Activated CD4-positive, alpha-beta T cell treated with anti-CD3 and anti-CD28 coated beads, Interleukin-2, amount 10 ng/mL, durations not matched to agents 24 days and 14 days (primary cell): Measurements from ENCODE around the gene SUGCT. TPM values are rescaled to one million over a fixed set of nuclear protein-coding genes. Genes with fewer than 3 reads are reported as not detected.
"Not testable (repeated sequence)": the region's sequence is repeated elsewhere in the genome, so short reads cannot be mapped to it uniquely, and the experiment has no call there.

ENCODE experiments used
- DNase-seq: peaks from one replicate; pipeline ENCODE4 v3.0.0; 2022
- H3K27ac Mint-ChIP-seq: one replicate; pipeline ENCODE4 v1.8.0; 2022; ENCODE audit warnings: mild to moderate bottlenecking, mixed read lengths
- H3K27me3 Mint-ChIP-seq: one replicate; pipeline ENCODE4 v1.8.0; 2022; ENCODE audit warnings: mixed read lengths
- H3K36me3 Mint-ChIP-seq: one replicate; pipeline ENCODE4 v1.8.0; 2022; ENCODE audit warnings: low read depth, mild to moderate bottlenecking, mixed read lengths
- H3K4me1 Mint-ChIP-seq: one replicate; pipeline ENCODE4 v1.8.0; 2021; ENCODE audit warnings: mixed read lengths
- H3K4me3 Mint-ChIP-seq: one replicate; pipeline ENCODE4 v1.8.0; 2022; ENCODE audit warnings: mild to moderate bottlenecking, moderate library complexity, mixed read lengths
- H3K9me3 Mint-ChIP-seq: one replicate; pipeline ENCODE4 v1.8.0; 2021; ENCODE audit warnings: mixed read lengths
- intact Hi-C: fragments of 100-400 bp; cut with micrococcal nuclease; formaldehyde crosslinking; loops from one replicate; pipeline ENCODE4 v1.15.1; 2023
- total RNA-seq: library from RNA; stranded (reverse); gene quantifications from 2 replicates; pipeline ENCODE4 v1.2.3, GENCODE V29; 2022

The SUGCT gene
- total RNA-seq, 1 donor from 2014 or later = 0.91 TPM

DNA sequence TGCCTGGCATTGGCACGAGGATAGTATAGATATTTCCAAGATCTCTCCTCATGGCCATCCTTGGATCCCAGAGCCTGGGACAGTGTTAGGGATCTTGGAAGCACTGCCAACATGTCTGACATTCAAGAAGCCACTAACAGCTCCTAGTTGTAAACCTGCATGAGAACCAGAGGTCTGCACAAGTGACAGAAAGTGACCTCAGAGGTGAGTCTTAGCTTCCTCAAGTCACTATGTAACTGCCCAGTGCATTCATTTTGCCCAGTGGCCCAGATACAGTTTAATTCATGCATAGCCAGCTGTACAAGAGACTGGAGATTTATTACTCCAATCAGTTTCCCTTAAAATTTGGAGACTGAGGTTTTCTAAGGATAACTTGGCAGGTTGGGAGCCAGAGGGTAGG, 16.7 kb downstream of the SUGCT start:
- intact Hi-C loops = no loop called here
- Mint-ChIP-seq H3K4me3 (no peak overlapping the region), H3K27ac (no peak overlapping the region), H3K27me3 (no peaks in the 10 kb centered on the region), H3K4me1 (no peaks in the 10 kb centered on the region), H3K9me3 (no peaks in the 10 kb centered on the region), H3K36me3 (no peaks in the 10 kb centered on the region)
- no peak for DNase-seq

DNA sequence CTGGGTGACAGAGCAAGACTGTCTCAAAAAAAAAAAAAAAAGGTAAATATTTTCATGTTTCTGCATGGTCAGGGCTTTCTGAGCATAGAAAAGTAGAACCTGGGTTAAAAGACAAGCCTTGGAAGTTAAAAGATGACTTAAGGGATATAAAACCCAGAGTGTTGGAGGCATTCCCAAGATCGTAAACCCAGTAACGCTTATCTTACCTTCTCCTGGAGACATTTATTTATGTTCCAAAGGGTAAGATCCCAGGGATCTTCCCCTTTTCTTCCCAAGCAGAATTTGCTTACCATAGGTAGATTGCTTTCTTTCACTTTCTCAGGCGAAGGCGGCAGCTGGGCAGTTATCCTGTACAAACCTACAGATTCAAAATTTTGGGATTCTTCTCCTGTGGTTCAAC, 22.2 kb downstream of the SUGCT start:
- DNase-seq = no peak
- H3K27ac Mint-ChIP-seq = no peak overlapping the region
- H3K36me3 Mint-ChIP-seq = no peaks in the 10 kb centered on the region
- intact Hi-C loops = no loop called here
- H3K4me3 Mint-ChIP-seq = no peak overlapping the region
- H3K9me3 Mint-ChIP-seq = no peaks in the 10 kb centered on the region
- no peaks in the 10 kb centered on the region for H3K4me1 Mint-ChIP-seq
- no peaks in the 10 kb centered on the region for H3K27me3 Mint-ChIP-seq

DNA sequence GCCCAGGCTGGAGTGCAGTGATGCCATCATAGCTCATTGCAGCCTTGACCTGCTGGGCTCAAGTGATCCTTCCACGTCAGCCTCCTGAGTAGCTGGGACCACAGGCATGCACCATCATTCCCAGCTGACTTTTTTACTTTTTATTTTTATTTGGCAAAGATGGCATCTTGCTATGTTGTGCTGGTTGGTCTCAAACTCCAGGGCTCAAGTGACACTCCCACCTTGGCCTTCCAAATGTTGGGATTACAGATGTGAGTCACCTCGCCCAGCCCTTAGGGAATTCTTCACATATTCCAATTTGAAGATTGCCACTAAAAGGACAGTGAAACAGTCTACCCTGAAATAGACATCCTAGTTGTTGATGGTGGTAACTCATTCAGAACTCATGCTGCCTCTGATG, 27.7 kb downstream of the SUGCT start:
- DNase-seq = no peak
- intact Hi-C loops = no loop called here
- H3K4me1 Mint-ChIP-seq = no peaks in the 10 kb centered on the region
- H3K4me3 Mint-ChIP-seq = no peak overlapping the region
- no peak overlapping the region for H3K27ac Mint-ChIP-seq
- no peaks in the 10 kb centered on the region for H3K27me3 Mint-ChIP-seq
- H3K36me3 Mint-ChIP-seq = no peaks in the 10 kb centered on the region
- no peaks in the 10 kb centered on the region for H3K9me3 Mint-ChIP-seq

DNA sequence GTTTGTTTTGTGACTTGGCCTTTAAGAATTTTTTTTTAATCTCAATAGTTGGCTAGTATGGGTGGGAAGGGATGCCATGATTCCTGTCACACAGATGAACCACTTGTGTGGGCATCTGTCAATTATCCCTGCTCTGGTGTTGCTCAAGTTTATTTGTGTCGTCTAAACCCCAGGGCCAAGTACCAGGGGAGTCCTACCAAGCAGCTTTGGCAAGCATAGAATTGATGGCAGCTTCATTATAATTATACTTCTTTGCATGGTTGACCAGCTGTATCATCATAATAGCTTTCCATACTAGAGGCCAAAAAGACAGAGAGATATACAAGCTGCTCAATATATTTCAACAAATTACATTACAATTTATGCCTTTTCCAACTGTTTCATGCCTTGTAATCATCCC, 30.4 kb downstream of the SUGCT start:
- intact Hi-C loops = no loop called here
- no peaks in the 10 kb centered on the region for H3K27me3 Mint-ChIP-seq
- no peaks in the 10 kb centered on the region for H3K4me1 Mint-ChIP-seq
- H3K36me3 Mint-ChIP-seq = no peaks in the 10 kb centered on the region
- no peak for DNase-seq
- no peak overlapping the region for H3K27ac Mint-ChIP-seq
- no peak overlapping the region for H3K4me3 Mint-ChIP-seq
- no peaks in the 10 kb centered on the region for H3K9me3 Mint-ChIP-seq

DNA sequence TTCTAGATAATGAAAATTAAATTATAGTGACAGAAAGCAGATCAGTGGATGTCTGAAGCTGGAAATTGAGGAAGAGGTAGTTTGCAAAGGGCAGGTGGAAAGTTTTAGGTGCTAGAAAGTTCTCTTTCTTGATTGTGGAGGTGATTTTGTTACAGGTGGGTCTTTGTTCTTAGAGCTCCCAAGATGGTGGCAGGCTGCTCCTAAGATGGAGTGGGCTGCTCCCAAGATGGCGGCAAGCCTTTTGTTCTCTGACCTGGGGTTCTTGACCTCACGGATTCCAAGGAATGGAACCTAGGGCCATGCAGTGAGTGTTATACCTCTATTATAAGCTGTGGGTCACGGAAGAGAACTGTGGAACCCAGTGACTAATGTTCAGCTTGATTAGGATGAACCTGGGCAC, 32.5 kb downstream of the SUGCT start:
- Mint-ChIP-seq H3K36me3 (no peaks in the 10 kb centered on the region), H3K9me3 (no peaks in the 10 kb centered on the region), H3K4me3 (no peak overlapping the region), H3K27me3 (no peaks in the 10 kb centered on the region), H3K27ac (no peak overlapping the region), H3K4me1 (no peaks in the 10 kb centered on the region)
- no peak for DNase-seq
- intact Hi-C loops = no loop called here

DNA sequence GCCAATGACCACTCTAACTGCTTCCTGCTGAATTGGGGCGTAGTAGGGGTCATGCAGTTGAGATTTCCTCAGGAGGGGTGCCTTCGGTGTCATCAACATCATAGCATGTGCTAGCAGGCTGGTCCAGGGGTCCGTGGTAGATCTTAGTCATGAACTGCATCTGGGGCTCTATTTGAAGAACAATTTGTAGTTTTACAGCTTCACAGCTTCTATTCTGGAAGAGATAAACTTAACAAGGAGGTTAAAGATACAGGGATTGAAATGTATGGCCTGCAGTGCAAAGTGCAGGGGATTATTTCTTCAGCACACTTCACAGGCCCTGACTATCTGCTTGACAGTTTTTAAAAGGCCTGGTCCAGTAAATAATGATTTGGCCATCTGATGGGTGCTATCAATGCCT, 33.5 kb downstream of the SUGCT start:
- H3K27me3 Mint-ChIP-seq, H3K9me3 Mint-ChIP-seq, H3K4me1 Mint-ChIP-seq, H3K4me3 Mint-ChIP-seq, H3K36me3 Mint-ChIP-seq, intact Hi-C loops, DNase-seq, H3K27ac Mint-ChIP-seq: not testable (repeated sequence)

DNA sequence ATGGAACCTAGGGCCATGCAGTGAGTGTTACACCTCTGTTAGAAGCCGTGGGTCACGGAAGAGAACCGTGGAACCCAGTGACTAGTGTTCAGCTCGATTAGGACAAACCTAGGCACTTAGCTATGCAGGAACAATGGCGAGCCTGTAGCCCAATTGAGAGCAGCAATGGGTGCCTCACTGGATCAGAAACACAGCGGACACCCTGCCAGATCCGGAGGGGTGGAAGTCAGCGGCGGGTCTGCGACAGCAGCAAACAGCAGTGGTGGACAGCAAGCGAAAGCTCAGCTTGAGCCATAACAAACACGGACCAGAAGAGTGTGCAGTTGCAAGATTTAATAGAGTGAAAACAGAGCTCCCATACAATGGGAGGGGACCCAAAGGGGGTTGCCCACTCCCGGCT, 38.3 kb downstream of the SUGCT start:
- DNase-seq, H3K27me3 Mint-ChIP-seq, H3K4me1 Mint-ChIP-seq, H3K27ac Mint-ChIP-seq, H3K4me3 Mint-ChIP-seq, intact Hi-C loops, H3K9me3 Mint-ChIP-seq, H3K36me3 Mint-ChIP-seq: not testable (repeated sequence)

DNA sequence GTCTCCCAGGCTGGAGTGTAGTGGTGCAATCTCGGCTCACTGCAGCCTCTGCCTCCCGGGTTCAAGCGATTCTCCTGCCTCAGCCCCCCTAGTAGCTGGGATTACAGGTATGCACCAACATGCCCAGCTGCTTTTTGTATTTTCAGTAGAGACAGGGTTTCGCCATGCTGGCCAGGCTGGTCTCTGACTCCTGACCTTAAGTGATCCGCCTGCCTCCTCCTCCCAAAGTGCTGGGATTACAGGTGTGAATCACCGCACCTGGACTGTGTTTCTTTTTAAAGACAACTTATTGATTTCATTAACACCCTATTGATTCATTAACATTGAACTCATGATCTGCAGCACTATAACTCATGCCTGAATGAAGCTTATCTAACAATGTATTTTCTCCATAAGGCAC, 40.5 kb downstream of the SUGCT start:
- intact Hi-C loops, DNase-seq, H3K4me3 Mint-ChIP-seq, H3K27ac Mint-ChIP-seq, H3K4me1 Mint-ChIP-seq, H3K36me3 Mint-ChIP-seq, H3K9me3 Mint-ChIP-seq, H3K27me3 Mint-ChIP-seq: not testable (repeated sequence)

DNA sequence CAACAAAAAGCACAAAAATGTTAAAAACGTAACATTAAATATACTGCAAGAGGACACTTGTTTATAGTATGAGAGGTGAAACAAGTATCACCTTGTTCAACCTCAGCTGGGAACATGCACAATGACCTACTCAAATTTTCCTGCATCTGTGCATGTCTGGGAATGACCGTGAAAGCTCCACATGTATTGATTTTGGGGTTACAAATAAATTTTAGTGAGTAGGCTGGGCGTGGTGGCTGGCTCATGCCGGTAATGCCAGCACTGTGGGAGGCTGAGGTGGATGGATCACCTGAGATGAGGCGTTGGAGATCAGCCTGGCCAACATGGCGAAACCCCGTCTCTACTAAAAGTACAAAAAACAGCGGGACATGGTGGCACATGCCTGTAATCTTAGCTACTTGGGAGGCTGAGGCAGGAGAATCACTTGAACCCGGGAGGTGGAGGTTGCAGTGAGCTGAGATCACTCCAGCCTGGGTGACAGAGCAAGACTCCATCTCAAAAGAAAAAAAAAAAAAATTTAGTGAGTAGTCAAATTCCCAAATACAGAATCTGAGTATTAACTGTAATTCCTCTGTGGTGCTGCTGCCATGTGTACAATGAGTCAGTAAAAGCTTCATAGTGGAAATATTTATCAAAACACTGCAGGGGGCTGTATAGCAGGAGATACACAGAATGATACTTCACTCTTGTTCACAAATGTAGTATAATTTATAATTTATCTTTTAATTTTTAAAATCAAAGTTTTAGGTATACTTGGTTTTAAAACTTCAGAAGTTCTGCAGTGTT, 41.1 kb downstream of the SUGCT start:
- Mint-ChIP-seq H3K27ac (no peak overlapping the region), H3K9me3 (no peaks in the 10 kb centered on the region), H3K4me3 (no peak overlapping the region), H3K27me3 (peaks cover 1% of the 10 kb centered on the region), H3K36me3 (no peaks in the 10 kb centered on the region), H3K4me1 (no peaks in the 10 kb centered on the region)
- DNase-seq = no peak
- intact Hi-C loops = no loop called here

DNA sequence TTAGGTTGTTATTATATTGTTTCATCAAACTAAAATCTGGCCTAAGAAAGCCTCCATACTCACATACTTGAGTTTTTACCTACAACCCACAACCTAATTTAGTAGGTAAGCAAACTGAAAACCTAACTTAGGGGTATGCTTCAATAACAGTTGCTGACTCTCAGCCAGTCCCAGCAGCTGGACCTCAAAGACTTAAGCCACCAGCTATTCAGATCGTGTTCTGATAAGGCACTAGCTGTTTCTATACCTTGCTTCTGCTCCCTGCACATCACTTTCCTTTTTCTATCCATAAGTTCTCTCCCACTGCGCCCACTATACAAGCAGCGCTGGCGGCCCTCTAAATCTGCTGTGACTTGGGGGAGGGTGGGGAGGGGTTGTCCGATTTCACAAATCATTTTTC, 42.3 kb downstream of the SUGCT start:
- H3K27ac Mint-ChIP-seq = no peak overlapping the region
- H3K27me3 Mint-ChIP-seq = peaks cover 1% of the 10 kb centered on the region
- H3K9me3 Mint-ChIP-seq = no peaks in the 10 kb centered on the region
- H3K4me1 Mint-ChIP-seq = no peaks in the 10 kb centered on the region
- no peak overlapping the region for H3K4me3 Mint-ChIP-seq
- DNase-seq = no peak
- H3K36me3 Mint-ChIP-seq = no peaks in the 10 kb centered on the region
- intact Hi-C loops = no loop called here

DNA sequence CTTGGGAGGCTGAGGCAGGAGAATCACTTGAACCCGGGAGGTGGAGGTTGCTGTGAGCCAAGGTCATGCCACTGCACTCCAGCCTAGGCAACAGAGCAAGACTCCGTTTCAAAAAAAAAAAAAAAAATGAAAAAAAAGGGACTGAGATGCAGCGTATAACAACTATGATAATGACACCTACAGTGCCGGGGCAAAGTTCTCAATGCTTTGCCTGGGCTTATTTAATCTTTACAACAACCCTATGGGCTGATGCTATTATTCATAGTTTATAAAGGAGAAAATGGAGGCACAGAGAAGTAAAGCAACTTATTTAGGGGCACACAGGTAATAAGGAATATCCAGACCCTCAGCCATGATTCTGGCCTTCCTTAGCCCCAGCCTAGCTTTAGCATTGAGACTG, 47.6 kb downstream of the SUGCT start:
- Mint-ChIP-seq H3K4me1 (no peaks in the 10 kb centered on the region), H3K27me3 (peaks cover 1% of the 10 kb centered on the region), H3K4me3 (no peak overlapping the region), H3K9me3 (no peaks in the 10 kb centered on the region), H3K27ac (no peak overlapping the region), H3K36me3 (no peaks in the 10 kb centered on the region)
- intact Hi-C loops = no loop called here
- no peak for DNase-seq

DNA sequence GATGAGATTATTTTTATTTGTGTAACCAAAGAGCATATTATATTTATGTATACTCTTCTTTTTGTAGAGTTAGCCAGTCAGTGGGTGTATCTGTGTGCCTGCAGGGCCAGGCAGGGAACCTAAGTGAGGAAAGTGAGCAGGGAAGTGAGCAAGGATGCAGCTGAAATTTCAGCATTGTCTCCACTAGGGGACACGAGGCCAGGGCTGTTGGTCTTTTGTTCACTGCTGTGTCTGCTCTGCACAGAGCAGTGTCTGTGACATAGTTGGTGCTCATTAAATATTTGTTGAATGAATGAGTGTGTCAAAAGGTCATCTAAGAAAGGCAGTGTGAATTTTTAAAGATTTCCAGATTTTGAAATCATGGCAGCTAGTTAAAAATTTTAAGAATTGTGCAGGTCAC, 51.8 kb downstream of the SUGCT start:
- H3K36me3 Mint-ChIP-seq = no peaks in the 10 kb centered on the region
- no peak overlapping the region for H3K27ac Mint-ChIP-seq
- no peak for DNase-seq
- no peaks in the 10 kb centered on the region for H3K9me3 Mint-ChIP-seq
- no peaks in the 10 kb centered on the region for H3K27me3 Mint-ChIP-seq
- no peak overlapping the region for H3K4me3 Mint-ChIP-seq
- no peaks in the 10 kb centered on the region for H3K4me1 Mint-ChIP-seq
- intact Hi-C loops = no loop called here

DNA sequence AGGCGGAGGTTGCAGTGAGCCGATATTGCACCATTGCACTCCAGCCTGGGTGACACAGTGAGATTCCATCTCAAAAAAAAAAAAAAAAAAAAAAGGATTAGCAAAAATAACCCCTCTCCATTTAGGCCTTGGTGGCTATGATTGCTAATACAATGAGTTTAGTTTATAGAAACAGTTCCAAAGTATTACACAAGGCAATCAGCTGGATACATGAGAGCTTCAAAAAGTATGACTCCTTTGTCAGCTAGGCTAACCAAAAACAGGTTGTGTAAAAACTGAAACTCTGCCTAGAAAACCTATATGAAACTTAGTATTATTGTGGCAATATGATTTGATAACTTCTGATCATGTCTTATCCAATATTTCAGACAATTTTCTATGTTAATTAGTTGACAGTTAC, 57.2 kb downstream of the SUGCT start:
- Mint-ChIP-seq H3K27me3 (no peaks in the 10 kb centered on the region), H3K36me3 (no peaks in the 10 kb centered on the region), H3K27ac (no peak overlapping the region), H3K4me3 (no peak overlapping the region), H3K4me1 (no peaks in the 10 kb centered on the region), H3K9me3 (no peaks in the 10 kb centered on the region)
- DNase-seq = no peak
- intact Hi-C loops = no loop called here

DNA sequence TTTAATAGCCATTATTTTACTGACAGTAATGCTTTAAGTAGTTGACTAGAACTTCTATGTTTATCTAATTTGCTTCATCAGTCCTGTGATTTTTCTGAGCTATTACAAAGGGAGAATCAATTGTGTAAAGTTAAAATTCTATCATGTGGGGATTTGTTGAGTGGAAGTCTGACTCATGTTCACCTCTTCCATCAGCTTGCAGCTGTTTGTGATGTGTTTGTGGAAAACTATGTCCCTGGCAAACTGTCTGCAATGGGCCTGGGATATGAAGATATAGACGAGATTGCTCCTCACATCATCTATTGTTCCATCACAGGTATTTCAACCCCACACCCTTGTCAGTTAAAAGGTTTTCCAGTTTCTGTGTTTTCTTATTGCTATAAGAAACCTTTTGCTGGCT, 59.9 kb downstream of the SUGCT start:
- intact Hi-C loops = no loop called here
- Mint-ChIP-seq H3K9me3 (no peaks in the 10 kb centered on the region), H3K4me3 (no peak overlapping the region), H3K27ac (no peak overlapping the region), H3K36me3 (no peaks in the 10 kb centered on the region), H3K27me3 (no peaks in the 10 kb centered on the region), H3K4me1 (no peaks in the 10 kb centered on the region)
- DNase-seq = no peak

DNA sequence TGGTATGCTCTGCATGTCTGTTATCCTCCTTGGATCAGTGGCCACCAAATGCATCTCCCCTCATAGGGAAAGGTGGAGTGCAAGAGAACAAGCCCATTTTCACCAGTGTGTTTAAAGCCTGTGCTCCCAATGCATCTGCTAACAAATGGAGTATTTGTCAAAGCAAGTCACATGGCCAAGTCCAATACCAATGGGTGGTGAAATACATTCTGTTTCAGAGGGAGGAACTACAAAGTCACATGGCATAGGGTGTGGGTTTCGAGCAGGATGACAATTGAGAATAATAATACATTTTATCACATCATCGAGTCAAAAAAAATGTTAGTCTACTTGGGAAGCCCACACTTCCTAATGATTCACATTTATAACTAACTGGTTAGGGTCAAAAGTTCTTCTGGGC, 62.7 kb downstream of the SUGCT start:
- no peaks in the 10 kb centered on the region for H3K36me3 Mint-ChIP-seq
- H3K9me3 Mint-ChIP-seq = no peaks in the 10 kb centered on the region
- H3K4me3 Mint-ChIP-seq = no peak overlapping the region
- intact Hi-C loops = no loop called here
- DNase-seq = no peak
- H3K27ac Mint-ChIP-seq = no peak overlapping the region
- H3K4me1 Mint-ChIP-seq = no peaks in the 10 kb centered on the region
- H3K27me3 Mint-ChIP-seq = peaks cover 3% of the 10 kb centered on the region
